Head of caudate nucleus (tissue), 42 donors: ENCODE results near the gene KCNK2.
"Not testable (repeated sequence)": the region's sequence is repeated elsewhere in the genome, so short reads cannot be mapped to it uniquely, and the experiment has no call there.

Source experiments
- DNase-seq, 42 donors: peaks; one replicate each; pipeline versions ENCODE4 v3.0.0 to v3.0.0-alpha.2; 2020 to 2021; ENCODE audit warnings: mixed read lengths in 7 of 42
- intact Hi-C: fragments of 100-400 bp; cut with DNase I; formaldehyde crosslinking; loops from one replicate; pipeline ENCODE4 v1.15.0; 2022

KCNK2 gene

DNA sequence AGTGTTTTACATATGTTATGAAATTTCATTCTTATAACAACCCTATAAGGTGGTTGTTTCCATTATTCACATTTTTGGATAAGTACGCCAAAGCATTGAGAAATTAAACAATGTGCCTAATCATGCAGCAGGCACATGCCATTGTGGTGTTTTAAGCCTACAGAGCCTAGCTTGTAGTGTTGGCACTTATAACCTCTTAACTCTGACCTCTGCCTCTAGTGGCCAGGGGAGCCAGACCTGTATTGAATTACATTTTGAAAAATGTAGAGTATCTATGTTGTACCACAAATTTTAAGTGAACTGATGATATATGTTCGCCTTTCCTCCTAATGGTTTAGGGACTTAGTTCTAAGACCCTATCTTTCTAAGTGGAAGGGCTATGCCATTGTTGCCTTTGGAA lies 61.0 kb downstream of the KCNK2 start:
- DNase-seq, result no peak
- intact Hi-C loops, result no loop called here

DNA sequence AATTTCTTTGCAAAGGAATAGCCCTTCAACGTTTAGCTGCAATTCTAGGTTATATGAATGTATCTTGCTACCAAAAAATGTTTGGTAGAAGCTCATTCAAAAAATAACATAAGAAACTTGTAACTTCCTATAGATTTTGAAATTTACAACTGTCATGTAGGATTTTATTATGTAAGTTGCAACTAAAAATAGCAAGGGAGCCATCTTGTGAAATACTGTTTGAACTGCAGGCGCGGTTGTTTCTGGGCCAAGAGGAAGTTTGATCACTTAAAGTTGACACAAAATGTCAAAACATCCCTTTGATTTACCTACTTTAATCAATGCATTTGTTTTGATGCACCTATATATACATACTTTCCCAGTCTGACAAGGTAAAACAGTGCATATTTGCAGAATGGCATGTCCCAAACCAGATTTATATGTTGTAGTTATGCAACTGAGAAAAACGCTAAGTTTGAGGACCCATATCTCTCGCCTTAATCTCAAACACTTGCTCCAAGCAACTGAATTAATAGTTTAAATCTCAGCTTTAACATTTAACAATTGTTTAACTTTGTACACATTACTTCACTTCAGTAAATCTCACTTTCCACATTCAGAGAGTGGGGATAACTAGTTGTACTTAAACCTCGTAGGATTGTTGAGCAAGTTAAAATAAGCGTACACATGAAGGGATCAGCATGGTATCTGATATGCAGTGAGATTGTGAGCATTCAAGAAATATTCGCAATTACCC lies 63.9 kb downstream of the KCNK2 start:
- intact Hi-C loops, result no loop called here
- peak in 2 of 42 donors; percentile 3 to 12 for DNase-seq

- no peak for DNase-seq
- intact Hi-C loops, result no loop called here
Observed at GRCh38 chr1:215147024-215147423, 64.5 kb downstream of the KCNK2 start.

DNA sequence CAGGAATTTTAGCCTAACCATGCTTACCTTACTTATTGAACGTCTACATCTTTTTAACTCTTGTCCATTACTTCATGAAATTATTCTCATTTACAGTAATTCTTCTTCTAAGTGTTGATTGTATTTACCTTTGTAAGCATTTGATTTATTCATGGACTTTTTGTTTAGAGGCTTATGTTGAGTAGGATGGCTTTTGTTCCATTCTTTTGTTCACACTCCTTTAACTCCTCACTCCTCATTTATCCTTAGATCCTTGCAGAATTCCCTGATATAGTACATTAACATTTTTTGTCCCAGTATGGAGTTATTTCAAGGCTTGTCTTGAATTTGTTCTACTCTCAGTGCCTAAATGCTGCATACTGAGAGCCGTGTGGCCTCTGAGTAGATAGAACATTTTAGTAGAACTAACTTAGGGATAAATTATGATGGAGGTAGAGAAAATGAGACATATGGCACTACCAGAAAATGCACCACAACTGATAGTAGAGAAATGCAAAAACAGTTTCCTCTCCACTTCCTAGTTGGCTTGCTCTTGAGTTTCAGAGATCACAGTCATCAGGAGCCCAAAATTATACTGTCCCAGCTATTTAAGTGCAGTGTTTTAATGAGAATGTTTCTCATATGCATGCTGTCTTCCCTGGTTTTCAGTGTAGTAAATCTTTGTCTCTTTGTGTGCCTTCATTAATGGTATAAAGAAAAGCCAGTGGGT lies 69.5 kb downstream of the KCNK2 start:
- intact Hi-C loops, result no loop called here
- no peak for DNase-seq

DNA sequence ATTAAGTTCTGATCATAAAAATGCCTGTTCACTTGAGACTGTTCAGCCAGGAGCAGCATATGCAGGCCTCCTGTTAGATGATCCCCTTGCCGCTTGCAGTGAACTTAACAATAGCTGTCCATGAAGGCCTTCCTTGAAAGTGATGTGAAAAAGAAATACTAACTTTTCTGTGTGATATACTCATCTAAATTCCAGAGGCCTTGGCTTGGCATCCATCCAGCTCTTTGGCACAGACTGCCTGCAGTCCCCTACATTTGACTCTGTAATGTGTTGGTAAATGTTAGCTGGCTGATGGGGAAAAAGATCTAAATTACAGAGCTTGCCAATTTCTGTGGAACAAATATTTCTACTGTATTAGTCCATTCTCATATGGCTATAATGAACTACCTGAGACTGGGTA lies 73.7 kb downstream of the KCNK2 start:
- DNase-seq, result peak in 1 of 42 donors; percentile 37
- intact Hi-C loops, result no loop called here

GRCh38 chr1:215160351-215160750 lies 77.8 kb downstream of the KCNK2 start:
- no peak for DNase-seq
- intact Hi-C loops, result no loop called here

DNA sequence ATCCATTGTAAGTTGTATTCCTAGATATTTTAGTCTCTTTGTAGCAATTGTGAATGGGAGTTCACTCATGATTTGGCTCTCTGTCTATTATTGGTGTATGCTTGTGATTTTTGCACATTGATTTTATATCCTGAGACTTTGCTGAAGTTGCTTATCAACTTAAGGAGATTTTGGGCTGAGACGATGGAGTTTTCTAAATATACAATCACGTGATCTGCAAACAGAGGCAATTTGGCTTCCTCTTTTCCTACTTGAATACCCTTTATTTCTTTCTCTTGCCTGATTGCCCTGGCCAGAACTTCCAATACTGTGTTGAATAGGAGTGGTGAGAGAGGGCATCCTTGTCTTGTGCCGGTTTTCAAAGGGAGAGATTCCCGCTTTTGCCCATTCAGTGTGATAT lies 80.6 kb downstream of the KCNK2 start:
- DNase-seq, intact Hi-C loops: not testable (repeated sequence)

- intact Hi-C loops, result no loop called here
- no peak for DNase-seq
Observed at GRCh38 chr1:215166886-215167285, 84.3 kb downstream of the KCNK2 start.

DNA sequence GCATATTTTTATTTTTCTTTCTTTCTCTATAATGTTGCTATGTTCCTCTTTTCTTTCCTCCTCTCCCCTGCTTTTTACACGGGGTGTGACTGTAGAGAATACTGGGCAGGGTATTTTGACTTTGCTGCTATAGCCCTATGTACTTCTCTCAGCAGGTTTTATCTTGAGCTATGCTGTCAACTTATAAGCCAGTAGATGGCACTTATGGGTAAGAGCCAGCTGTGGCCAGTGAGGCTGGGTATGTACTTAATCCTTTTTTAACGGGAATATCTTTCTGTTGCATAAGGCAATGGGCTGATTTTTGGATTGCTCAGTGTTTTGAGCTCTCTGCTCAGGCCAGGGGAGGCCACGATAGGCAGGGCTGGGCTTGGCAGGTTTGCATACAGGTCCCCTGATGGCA lies 99.0 kb downstream of the KCNK2 start:
- intact Hi-C loops, result no loop called here
- no peak for DNase-seq

GRCh38 chr1:215185067-215185620 lies 102.6 kb downstream of the KCNK2 start:
- intact Hi-C loops, result no loop called here

GRCh38 chr1:215188302-215188950 lies 105.9 kb downstream of the KCNK2 start:
- intact Hi-C loops, result no loop called here
- no peak for DNase-seq

More at GRCh38 chr1:215185067-215185620, 102.6 kb downstream of the KCNK2 start:
- no peak for DNase-seq

DNA sequence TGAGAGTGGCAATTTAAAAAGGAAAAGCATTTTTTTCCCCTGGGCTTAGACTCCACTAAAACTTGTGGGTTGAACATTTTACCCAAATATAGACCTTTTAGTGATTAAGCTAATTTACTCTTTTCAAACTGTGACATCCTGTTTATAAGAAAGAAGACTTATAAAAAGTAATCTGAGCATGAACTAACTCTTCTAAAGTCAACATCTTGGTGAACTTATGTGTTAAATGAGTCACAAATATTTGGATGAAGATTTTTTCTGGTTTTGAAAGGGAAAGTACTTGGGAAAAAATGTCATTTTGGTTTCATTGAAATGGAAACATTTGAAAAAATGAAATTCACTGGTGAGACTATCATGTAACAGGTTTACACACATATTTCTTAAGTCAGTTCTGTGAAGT lies 109.8 kb downstream of the KCNK2 start:
- intact Hi-C loops, result no loop called here
- DNase-seq, result no peak

GRCh38 chr1:215198021-215198420 lies 115.5 kb downstream of the KCNK2 start:
- intact Hi-C loops, result no loop called here
- no peak for DNase-seq

DNA sequence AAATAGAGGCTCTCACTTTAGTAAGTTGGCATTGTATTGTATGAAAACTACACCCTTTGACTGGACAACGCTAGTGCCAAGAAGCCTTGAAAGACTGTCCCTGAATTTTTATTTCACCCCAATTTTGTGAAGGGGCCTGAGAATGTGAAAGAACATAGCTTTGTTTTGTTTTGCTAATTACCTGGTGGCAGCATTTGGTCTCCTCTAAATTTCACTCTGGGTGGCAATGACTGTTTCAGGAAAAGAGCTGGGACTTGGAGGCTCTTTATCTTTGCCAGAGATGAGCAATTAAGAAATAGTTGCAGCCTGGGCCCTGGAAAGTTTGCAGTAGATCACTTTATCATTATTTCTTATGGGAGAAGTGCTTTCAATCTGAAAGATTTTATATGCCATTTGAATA lies 117.6 kb downstream of the KCNK2 start:
- intact Hi-C loops, result no loop called here
- no peak for DNase-seq

- DNase-seq, result no peak
- intact Hi-C loops, result no loop called here
Observed at GRCh38 chr1:215201283-215201682, 118.7 kb downstream of the KCNK2 start.

DNA sequence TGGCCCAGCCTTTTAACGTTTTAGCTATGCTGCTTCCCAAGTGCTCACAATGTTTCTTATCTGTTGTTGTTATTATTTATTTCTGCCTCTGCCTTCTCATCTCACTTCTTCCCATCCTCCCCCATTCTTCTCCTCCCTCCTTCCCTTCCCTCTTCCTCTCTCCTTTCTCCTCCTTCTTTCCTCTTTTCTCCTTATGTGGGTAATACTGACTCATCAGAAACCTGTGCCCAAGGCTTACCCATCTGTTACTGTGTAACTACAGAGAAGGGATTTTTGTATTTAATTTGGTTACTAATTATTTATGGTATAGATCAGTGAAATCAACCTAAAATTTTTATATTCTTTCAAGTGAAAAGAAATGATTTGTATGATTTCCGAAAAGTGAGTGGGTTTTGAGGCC lies 120.3 kb downstream of the KCNK2 start:
- no peak for DNase-seq
- intact Hi-C loops, result no loop called here

- DNase-seq, result no peak
- intact Hi-C loops, result no loop called here
Observed at GRCh38 chr1:215210167-215210566, 127.6 kb downstream of the KCNK2 start.

- DNase-seq, result peak in 1 of 42 donors; percentile 9
- intact Hi-C loops, result no loop called here
Observed at GRCh38 chr1:215215846-215216245, 133.3 kb downstream of the KCNK2 start.

DNA sequence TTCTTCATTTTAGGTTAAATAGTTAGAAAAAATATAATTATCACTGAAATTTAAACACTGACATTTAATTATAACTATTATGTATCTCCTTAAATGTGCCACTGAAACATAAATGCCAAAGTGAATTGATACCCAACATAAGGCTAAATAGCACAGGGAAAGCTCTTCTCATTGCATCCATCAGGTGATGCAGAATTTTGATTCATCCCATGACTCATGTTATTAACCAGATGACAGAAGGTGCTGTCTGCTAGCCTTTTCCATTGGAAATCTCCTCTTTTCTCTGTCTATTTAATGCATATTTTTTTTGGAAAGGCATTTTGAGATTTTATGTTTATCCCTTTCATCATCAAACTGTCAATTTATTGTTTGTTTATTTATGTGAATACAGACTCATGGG lies 136.8 kb downstream of the KCNK2 start:
- intact Hi-C loops, result no loop called here
- no peak for DNase-seq

DNA sequence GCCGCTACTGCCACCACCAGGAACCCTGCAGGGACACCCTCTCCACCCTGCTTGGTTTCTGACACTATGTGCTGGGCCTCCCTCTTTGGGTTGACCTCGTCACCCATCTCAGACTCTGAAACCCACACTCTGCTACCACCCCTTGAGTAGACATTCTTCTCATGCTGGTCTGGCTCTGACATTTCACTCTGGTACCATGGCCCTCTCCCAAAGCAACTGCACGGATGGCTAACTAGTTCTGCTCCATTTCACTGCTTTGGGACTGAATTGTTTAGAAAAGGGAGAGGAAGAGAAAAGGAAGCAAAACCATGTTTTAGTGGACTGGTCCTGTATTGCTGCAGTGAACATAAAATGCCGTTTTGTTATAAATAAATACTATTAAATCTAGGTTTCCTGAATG lies 137.8 kb downstream of the KCNK2 start:
- DNase-seq, result no peak
- intact Hi-C loops, result no loop called here
